ENCODE results near the gene AKAP8L. TPM values are rescaled to one million over a fixed set of nuclear protein-coding genes. Genes with fewer than 3 reads are reported as not detected.

The AKAP8L gene
- total and polyA plus RNA-seq, 10 donors, result 41.2 to 236 (median 136) TPM

DNA sequence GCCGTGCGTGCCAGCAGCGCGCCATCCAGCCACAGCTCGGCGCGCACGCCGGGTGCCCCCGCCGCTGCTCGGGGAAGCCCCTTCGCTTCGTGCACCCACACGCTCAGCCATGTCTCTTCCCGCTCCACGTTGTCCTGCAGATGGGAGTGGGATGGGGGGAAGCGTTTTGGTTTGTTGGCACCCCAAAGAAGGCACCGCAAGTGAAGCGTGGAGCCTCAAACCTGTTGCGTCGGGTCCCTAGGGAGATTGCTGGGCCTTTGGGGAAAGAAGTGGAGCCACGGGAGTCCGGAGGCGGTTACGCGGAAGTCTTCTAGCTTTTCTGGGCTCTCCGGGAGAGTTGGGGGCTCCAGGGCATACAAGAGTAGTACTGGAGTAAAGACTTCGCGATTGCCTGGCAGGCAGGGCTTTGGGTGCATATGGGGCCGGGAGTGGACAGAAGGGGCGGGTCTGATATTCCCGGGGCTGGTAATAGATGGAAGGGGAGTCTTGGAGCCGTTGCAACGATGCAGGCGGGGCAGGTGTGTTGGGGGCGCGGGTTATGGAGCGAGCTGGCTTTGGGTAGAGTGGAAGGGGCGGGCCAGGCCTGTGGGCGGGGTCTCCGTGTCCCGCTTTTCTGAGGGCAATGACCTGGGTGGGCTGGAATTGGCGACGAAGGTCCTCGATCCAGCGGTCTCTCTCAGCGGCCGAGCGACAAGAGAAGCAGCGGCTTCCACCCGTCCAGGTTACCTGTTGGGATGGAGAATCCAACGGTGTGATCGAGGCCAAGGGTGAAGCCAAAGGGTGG lies 39.1 kb upstream of the AKAP8L start:
- Histone ChIP-seq H3K4me1 (peaks cover 0 to 53% (median 17%) of the 10 kb centered on the region in 6 donors), H3K4me3 (peak overlapping the region in 1 of 8 donors; percentile 19), H3K27me3 (replicated peaks in 1 of 7) (peaks cover 0 to 36% (median 11%) of the 10 kb centered on the region in 7 donors), H3K36me3 (peaks cover 0 to 99% (median 75%) of the 10 kb centered on the region in 6 donors), H3K27ac (no peak overlapping the region), H3K9me3 (no peaks in the 10 kb centered on the region)
- 56 to 84% (median 75%) methylated on average over 42 to 54 of the region's 54 CpGs for WGBS, 5 donors
- intact Hi-C loops (cut with DNase I; ENCODE audit: low total_unique reads), result no loop called here
- TF ChIP-seq POLR2A (IDR thresholded peaks at IDR 0.05) (no peak), POLR2AphosphoS5 (IDR thresholded peaks at IDR 0.05) (peak in 1 of 3 donors; percentile 32)
- DNase-seq, result no peak

- no peak for DNase-seq
- TF ChIP-seq, protein P1, sequence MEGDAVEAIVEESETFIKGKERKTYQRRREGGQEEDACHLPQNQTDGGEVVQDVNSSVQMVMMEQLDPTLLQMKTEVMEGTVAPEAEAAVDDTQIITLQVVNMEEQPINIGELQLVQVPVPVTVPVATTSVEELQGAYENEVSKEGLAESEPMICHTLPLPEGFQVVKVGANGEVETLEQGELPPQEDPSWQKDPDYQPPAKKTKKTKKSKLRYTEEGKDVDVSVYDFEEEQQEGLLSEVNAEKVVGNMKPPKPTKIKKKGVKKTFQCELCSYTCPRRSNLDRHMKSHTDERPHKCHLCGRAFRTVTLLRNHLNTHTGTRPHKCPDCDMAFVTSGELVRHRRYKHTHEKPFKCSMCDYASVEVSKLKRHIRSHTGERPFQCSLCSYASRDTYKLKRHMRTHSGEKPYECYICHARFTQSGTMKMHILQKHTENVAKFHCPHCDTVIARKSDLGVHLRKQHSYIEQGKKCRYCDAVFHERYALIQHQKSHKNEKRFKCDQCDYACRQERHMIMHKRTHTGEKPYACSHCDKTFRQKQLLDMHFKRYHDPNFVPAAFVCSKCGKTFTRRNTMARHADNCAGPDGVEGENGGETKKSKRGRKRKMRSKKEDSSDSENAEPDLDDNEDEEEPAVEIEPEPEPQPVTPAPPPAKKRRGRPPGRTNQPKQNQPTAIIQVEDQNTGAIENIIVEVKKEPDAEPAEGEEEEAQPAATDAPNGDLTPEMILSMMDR (IDR thresholded peaks at IDR 0.05 in 8 of 11, conservative IDR thresholded peaks at IDR 0.05 in 3 of 11), result no peak
- TF ChIP-seq POLR2A (IDR thresholded peaks at IDR 0.05) (no peak), POLR2AphosphoS5 (IDR thresholded peaks at IDR 0.05) (peak in 1 of 3 donors; percentile 43)
- Histone ChIP-seq H3K4me1 (peaks cover 0 to 50% (median 12%) of the 10 kb centered on the region in 6 donors), H3K36me3 (peaks cover 0 to 100% (median 82%) of the 10 kb centered on the region in 6 donors), H3K27ac (no peak overlapping the region), H3K4me3 (peak overlapping the region in 1 of 8 donors; percentile 19), H3K9me3 (no peaks in the 10 kb centered on the region), H3K27me3 (replicated peaks in 1 of 7) (peaks cover 0 to 36% (median 11%) of the 10 kb centered on the region in 7 donors)
- intact Hi-C loops (cut with DNase I; ENCODE audit: low total_unique reads), result no loop called here
- 58 to 89% (median 79%) methylated on average over 56 to 86 of the region's 86 CpGs for WGBS, 5 donors
Measured at GRCh38 chr19:15456871-15457700, 38.3 kb upstream of the AKAP8L start.

DNA sequence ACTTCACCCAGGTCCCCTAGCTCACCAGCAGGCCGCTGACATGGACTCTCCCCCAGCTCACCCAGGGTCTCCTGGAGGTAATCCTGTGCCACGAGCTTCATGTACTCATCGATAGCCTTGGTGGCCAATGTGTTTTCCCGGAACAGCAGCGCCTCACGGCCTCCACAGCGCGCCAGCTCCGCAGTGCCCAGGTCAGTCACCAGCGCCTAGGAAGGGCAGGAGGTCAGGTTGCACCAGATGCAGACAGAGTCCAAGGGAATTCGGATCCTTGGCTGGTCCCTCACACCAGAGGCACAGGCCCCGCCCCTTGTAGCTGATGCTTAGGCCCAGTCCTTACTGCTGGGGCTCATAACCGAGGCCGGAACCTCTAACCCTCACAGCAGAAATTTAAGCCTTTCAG lies 37.7 kb upstream of the AKAP8L start:
- intact Hi-C loops (cut with DNase I; ENCODE audit: low total_unique reads), result no loop called here
- no peak overlapping the region for H3K4me3 ChIP-seq
- no peaks in the 10 kb centered on the region for H3K9me3 ChIP-seq
- no peak for DNase-seq
- peaks cover 0 to 100% (median 83%) of the 10 kb centered on the region in 6 donors for H3K36me3 ChIP-seq
- WGBS, 5 donors, result 66 to 86% (median 78%) methylated on average over 8 to 14 of the region's 14 CpGs
- peaks cover 0 to 47% (median 6%) of the 10 kb centered on the region in 6 donors for H3K4me1 ChIP-seq
- H3K27me3 ChIP-seq (replicated peaks in 1 of 7), result peaks cover 0 to 36% (median 11%) of the 10 kb centered on the region in 7 donors
- no peak overlapping the region for H3K27ac ChIP-seq
- TF ChIP-seq, protein P1 (IDR thresholded peaks at IDR 0.05 in 8 of 11, conservative IDR thresholded peaks at IDR 0.05 in 3 of 11), result no peak
- TF ChIP-seq POLR2AphosphoS5 (IDR thresholded peaks at IDR 0.05), result peak in 2 of 3 donors; percentile 9 to 60

DNA sequence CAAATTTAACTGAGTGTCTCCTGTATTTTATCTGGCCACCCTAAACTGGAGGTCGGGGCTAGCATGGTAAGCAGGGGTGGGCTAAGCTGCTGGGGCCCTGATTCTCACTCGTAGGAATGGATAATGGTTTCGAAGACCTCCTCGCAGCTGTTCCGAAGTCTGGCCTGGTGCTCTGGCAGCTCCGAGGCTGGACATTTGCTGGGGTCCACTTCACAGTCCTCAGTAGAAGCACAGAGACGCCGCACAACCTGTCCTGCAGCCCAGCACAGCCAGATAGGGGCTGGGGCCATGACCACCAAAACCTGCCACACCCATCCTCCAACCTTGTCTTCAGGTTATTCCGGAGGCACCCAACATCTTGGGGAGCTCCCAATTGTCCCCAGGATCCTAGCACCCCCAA lies 37.2 kb upstream of the AKAP8L start:
- H3K27me3 ChIP-seq (replicated peaks in 1 of 7), result peaks cover 0 to 36% (median 11%) of the 10 kb centered on the region in 7 donors
- no peak for TF ChIP-seq POLR2AphosphoS5 (IDR thresholded peaks at IDR 0.05)
- TF ChIP-seq POLR2A (IDR thresholded peaks at IDR 0.05), result no peak
- TF ChIP-seq, protein P1 (IDR thresholded peaks at IDR 0.05 in 8 of 11, conservative IDR thresholded peaks at IDR 0.05 in 3 of 11), result no peak
- no peak for DNase-seq
- 93 to 96% (median 94%) methylated on average over 9 of the region's 9 CpGs for WGBS, 5 donors
- H3K36me3 ChIP-seq, result peaks cover 0 to 100% (median 83%) of the 10 kb centered on the region in 6 donors
- peaks cover 0 to 47% (median 5%) of the 10 kb centered on the region in 6 donors for H3K4me1 ChIP-seq
- no peak overlapping the region for H3K27ac ChIP-seq
- no peaks in the 10 kb centered on the region for H3K9me3 ChIP-seq
- no peak overlapping the region for H3K4me3 ChIP-seq
- intact Hi-C loops (cut with DNase I; ENCODE audit: low total_unique reads), result no loop called here

All from spleen (tissue), 11 donors.